ENCODE data around the gene AHNAK2.
A peak's percentile ranks its signal among the peaks of the same experiment; 100 is the strongest.

AHNAK2 gene

DNA sequence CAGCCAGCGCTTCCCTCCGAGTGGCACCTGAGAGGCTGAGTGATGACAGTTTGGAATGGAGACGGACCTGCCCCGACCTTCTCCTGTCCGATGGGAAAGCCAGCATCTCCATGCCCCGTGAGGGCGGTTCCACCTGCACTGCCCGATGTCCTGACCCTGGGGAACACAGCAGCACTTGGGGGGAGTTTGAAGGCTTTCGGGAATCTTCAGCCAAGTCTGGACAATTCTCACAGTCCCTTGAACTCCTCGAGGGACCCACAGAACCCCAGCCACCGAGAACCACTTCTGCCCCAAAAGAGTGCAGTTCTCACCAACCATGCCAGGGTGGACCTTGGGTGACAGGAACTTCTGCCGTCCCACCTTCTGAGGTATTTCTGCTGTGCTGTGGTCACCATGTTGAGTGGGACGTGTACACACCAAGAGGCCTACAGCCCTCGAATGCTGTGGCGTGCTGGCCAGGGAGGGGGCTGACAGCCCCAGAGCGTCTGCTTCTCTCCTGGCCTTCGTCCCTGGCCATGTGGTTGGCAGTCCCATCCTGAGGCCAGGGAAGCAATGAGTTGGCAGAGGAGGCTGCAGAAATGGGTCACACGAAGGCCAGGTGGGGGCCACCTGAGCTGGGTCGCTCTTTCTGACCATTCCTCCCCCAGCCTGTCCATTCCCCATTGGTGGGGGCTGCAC lies 8.5 kb upstream of the AHNAK2 start:
- DNase-seq (ENCODE audit: low spot score) = no peak

DNA sequence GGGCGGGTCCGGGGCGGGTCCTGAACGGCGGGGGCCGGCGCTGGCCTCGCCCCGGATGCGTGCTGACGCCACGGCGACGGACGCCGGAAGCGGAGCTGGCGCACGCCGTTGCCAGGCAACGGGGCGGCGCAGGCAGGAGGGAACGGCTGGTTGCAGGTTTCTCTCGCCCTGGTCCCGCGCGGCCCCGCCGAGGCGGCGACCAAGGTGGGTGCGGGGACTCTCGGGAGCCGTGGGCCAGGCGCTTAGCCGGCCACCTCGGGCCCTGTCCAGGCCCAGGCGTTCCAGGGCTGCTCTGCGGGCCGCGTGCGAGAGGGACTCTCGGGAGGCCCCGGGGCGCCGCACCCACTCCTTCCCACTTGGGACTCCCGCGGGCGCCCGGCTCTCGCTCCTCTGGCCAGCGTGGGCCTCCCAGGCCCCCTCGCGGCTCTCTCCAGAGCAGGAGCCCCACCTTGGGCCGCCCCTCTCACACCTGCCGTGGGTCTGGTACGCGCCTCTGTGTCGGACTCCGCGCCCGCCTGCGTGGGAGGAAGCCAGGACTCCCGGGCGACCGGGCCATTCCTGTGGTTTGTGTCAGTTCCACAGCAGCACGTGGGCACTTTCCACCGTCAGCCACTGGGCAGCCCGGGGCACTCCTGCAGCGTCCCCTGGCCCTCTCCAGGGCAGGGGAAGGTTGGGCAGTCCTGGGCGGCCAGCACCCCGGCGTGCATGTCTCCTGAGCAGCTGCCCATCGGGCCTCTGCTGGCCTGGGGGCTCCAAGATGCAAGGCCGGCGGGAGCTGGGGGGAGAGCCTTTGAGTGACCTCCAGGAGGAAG lies 7.7 kb upstream of the AHNAK2 start, which contains the start of gene CLBA1:
TSS of gene CLBA1 (plus strand) at position 114 of the 812 bp plus-strand sequence. CDS start at position 758, 644 bp downstream.
- DNase-seq (ENCODE audit: low spot score) = peak; percentile 87

DNA sequence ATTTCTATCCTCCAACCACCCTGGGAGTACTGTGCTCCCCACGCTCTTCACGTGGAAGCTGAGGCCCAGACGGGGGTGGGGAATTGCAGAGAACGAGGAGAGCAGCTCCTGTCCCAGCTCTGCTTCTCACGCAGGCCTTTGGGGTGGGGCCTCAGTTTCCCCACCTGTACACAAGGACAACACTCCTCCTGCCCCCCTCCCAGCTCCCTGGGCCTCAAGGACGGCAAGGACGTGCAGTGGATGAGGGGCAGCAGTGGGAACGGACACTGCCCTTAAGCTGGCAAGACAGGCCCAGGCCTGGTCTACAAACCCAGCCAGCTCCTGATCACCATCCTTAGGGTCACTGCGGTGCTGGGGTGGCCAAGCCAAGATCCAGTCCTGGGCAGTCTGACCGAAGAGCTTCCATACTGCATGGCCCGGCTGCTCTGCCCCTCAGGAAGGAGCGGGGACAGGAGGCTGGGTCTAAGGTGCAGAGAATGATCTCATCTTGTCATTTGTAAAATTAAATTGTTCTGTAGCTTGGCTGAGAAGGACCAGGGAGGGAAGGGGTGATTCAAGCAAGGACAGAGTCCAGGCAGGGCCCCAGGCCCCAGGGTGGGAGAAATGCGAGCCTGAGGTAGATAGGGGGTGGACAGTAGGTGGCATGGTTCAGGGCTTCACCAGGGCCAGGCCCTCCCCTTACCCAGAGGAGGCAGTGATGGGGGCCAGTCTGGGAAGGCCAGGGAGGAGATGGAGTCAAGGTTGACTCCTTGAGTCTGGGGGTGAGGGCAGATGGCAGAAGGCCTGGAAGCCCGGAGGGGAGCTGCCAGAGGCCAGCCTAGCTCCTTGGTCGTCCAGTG lies 6.1 kb upstream of the AHNAK2 start:
- DNase-seq (ENCODE audit: low spot score) = no peak

DNA sequence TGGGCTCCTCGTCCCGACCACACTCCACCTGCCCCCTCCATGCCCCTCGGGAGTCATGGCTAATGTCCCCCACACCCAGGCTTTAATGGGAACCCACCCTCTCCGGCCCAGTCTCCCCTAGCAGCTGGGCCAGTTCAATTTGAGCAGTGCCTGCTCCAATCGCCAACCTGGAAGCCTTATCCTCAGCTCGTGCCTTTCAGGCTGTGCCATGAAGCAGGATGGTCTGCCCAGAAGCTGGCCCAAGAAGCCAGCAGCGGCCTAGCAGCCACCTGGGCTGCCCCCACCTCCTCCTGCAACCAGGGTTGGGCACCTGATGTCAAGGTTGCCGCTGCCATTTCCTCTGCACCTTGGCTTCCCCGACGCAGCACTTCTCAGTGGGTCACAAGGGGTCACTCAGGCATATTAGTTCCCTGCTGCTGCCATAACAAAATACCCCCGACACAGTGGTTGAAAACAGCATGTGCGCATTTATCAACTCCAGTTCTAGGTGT lies 5.1 kb upstream of the AHNAK2 start:
- DNase-seq (ENCODE audit: low spot score) = no peak

DNA sequence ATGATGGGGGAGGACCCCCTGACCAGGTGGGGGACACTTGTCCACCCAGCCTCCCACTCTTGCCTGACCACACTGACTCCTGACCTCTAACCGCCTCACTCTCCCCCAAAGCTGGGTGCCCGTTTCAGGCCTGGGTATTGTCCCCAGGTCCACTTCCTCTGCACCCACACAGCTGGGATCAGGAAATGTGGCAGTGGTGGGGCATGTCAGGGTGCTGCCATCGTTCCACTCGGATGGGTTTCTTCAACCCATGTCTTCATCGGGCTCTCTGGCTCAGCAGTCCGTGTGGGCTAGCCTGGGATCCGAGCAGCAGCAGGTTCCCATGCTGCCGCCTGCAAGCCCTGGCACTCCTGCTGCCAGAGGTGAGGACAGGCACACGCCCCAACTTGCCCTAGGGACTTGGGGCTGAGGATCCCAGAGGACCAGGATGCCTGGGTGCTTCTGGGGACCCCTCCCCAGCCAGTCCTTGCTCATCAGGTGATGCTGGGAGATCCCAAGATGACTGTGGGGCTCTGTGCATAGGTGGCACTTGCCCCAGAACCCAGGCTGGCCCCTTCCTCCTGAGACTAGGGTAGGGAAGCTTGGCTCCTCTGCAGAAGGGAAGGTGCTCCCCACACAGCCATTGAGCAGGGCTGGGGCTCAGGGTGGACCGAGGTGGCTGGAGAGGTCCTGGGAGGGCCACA lies 4.5 kb upstream of the AHNAK2 start:
- DNase-seq (ENCODE audit: low spot score) = no peak

DNA sequence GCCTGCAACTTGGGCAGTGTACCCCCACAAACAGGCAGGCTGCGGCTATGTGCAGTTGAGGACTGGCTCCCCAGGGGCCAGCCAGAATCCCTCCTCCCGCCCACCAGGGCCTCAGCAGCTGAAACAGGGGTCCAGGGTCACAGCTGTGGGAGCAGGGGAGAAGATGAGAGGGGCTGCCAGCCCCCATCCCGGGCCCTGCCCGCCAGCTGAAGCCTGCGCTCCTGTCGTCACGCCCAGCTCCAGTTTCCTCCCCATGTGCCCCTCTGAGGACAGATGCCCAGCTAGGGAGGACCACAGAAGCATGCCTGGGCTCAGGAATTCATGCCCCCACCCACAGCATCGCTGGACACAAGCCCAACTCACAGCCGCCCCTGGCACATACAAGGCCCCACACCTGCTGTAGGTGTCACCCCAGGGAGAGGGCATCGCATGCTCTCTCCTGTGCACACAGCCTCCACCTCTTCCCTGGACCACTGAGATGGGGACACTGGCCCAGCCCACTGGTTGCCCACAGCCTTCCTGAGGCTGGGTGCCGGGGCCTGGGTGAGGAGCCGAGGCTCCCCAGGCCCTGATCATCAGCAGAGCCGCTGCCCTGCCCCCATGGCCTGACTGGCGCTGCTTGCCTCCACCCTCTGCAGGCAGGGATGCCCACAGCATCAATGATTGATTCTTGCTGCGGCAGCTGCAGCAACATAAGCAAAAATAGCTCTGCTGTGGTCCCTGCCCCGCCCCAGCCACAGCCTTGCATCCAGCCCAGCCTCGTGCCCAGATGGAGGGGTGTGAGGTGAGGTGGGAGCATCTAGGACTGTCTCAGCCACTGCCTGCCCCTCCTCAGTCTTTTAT lies 3.7 kb upstream of the AHNAK2 start:
- DNase-seq (ENCODE audit: low spot score) = no peak

DNA sequence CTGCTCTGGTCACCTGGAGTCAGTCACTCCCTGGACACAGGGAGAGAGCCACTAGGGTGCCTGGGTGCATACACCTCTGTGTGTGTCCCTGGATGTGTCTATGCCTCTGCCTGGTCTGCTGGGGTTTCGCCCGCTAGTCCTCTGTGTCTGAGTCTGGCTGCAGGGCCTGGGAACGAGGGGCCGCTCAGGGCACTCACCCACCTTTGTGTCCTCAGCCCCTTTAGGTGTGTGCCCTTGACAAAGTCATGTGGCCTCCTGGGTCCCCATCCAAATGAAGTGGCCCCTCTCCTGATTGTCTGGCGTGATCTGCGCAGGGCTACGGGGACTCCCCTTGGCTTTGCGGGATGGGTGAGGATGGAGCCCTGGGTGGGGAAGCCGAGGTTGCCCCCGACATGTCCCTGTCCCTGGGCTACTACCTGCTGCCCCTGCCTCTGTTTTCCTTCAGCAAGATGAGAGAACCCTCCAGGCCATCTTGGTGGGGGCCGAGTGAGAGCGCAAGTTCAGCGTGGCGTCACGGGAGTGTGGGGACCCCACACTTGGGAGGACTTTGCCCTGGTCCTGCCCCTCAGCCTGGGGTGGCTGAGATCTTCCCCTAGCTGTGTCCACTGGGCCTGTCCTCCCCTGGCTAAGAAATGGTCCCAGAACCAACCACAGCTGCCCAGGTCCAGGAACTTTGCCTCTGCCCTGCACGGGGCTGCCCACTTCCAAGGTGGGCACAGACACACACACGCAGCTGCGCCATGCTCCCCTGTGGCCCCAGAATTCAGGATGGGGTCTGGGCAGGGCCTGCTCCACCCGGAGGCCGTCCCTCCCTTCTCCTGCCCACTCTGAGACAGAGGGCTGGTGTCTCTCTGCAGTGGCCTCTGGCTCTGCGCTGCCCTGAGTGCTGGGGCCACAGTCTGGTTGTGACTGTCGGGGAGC lies 2.7 kb upstream of the AHNAK2 start:
- DNase-seq (ENCODE audit: low spot score) = no peak

DNA sequence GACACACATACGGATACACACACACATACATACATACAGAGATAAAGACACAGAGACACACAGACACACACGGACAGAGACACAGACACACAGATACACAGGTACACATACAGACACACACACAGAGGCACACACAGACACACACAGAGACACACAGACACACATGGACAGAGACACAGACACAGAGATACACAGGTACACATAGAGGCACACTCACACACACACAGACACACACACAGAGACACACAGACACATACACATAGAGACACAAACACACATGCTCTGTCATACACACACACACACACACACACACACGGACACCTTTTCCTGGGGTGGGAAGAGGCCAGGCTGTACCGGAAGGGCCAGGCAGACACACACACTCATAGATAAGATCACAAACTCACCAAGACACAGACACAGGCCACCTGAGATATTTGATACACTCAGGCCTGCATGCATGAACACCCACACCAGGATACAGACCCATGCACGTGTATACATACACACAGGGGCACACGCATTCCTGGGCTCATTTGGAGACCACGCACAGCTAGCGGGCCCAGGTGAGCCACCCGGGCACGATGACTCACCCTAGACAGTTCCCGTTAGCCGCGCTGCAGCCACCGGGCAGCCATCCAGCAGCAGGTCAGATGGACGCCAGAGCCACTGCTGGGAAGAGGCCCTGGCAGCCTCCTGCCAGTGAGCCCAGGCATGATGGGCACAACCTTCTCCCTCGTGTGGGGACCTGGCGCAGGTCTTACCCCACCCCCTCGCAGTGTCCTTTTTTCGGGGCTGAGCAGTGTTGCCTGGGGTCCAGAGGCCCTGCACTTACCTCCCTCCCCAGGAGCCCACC lies 1.8 kb upstream of the AHNAK2 start:
- DNase-seq (ENCODE audit: low spot score) = no peak

DNA sequence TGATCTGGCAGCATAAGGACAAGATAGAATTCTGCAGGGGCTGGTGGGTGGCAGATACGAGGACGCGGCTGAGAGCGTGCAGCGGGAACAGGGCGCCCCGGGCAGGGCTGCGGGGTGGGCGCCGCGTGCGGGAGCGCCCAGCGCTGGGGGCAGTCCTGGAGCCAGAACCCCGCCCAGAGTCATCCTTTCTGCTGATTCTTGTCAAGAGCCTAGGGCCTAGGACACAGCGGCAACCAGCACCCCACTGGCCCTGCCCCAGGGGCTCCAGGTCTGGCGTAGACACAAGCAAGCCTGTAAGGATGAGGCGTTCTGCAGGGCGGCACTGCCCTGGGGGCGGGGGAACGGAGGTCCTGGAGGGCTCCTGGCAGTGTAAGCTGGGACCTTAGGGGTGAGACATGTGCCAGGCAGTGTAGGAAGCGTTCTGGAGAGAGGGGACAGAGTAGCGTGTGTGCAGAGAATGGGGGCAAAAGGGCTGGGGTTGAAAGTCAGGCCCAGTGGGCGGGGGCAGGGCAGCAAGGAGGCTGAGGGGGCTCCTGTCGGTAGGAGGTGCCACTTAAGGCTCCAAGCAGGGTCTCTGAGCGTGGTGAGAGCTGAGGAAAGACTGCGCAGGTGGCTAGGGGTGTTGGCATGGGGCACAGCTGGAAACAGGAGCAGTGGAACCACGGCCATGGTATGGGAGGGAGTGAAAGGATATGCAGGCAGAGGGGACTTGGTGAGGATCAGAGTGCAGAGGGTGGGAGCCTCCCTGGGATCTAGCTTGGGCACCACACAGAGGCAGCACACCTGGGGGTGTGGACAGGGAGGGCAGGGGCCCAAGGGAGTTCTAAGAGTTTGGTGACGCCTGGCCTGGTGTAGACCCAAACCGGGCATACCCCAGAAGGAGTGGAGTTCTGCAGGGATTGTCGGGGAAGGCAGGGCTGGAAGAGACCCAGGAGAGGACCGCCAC lies 845 bp upstream of the AHNAK2 start:
- DNase-seq (ENCODE audit: low spot score) = no peak

DNA sequence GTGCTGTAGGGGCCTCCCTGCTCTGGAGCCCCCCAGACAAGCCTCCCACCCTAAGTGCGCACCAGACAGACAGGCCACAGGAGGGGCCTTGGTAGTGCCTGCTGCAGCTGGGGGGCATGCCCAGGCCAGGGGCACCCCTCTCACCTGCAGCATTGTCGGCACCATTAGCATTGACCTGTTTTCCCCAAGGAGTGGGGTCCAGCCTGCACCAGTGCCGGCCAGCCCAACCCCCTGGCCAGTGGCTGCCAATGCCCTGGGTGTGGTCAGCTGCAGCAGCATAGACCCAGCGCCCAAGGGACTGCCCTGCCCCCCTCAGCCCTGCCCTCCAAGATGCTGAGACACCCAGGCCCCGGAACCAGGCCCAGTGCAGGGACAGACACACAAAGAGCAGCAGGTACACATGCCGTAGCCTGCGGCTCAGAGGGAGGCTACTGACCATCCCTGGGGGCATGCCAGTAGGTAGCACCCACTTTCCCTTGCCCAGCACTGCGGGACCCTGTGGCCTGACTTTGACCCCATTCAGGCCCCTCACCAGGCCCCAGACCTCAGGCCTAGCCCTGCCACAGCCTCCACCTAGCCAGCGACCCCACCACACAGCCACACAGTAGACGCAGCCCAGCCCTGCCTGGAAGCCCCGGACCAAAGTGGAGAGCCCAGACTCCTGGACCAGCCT lies 1.0 kb downstream of the AHNAK2 start:
- DNase-seq (ENCODE audit: low spot score) = no peak

DNA sequence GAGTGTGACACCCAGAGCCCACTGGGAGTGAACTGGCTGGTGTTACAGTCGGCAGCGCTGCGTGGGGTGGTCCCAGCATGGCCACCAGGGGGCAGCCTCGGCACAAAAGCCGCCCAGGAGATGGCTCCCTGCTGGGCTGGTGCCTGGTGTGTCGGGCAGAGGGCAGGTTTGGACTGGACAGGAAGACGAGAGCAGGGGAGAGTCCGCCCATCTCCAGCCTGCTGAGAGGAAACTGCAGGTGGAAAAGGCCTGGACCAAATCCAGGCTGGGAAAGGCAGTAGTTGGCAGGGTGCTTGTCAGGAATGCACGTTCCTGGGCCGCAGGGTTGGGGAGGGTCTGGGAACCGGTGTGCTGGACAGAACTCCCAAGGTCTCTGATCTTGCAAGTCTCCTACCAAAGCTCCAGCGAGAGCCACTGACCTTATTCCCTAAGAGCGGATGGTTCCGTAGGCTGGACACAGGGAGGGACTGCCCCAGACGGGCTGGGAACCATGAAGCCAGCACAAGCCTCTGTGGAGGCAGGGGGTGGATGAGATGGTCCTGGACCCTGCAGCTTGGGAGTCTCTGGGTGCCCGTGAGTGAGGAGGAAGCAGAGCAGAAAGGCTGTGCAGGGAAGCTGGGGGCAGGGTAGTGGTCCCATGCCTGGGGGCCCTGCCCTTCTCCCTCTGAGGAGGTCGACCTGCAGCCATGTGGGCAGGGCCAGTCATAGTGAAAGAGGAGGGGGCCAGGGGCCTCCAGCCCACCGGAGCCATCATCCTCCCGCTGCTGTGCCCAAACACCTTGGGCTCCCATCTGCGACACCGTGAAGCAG lies 1.8 kb downstream of the AHNAK2 start:
- peak; percentile 87 for DNase-seq (ENCODE audit: low spot score)

DNA sequence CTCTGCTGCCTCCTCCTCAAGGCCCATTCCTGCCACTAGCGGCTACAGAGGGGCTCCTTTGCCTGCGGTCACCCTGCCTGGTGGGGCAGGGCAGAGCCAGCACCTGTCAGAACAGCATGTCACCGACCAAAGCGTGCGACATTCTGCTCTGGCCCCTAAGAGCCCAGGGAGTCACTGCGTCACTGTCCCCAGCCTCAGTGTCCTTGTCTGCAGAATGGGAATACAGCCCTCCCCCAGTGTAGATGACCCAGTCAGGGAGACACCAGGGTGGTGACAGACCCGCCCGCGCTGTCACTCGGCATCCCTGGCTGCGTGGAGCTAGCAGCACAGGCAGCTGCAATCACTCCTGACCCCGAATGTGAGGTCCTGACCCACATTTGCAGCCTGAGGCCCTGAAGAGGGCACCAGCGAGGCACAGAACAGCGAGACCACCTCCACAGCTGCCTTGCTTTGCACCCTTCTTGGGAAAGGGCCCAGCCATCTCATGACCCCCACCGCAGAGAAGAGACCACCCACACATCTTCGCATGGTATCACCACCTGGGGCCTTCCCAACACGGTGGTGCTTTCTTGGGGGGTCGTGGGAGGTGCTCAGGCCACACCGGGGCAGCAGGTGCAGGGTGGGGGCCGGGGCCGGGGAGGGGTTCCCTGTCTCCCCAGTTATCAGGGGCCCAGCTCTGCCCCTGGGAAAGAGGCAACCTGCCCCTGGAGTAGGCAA lies 2.5 kb downstream of the AHNAK2 start:
- DNase-seq (ENCODE audit: low spot score) = peak; percentile 17

DNA sequence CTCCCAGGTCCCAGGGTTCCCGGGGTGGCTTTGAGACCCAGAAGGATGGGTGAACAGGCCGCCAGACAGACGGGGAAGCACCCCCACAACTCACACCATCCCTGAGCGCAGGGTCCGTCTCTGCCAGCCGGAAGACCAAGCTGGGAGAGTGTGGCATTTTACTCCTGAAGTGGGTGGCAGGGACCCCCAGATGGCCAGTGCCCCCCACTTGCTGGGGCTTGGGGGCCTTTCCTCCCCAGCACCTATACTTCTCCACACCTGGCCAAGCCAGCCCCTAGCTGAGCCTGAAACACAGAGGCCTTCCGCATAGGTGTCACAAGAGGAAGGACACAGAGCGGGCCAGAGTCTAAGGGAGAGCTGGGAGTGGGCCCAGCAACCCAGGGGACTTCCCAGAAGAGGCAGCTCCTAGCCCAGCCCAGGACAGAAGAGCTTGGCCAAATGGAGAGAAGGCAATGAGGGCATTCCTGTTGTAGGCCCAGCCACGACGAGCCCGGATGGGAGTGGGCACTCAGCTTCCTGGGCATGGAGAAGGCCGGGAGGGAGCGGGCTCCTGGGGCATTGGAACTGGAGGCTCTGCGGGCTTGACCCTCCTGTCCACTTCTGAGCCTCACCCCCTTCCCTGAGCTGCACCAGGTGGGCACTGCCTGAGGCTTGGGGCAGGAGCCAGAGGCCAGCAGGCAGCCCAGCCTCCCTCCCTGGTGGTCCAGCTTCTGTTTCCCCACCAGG lies 3.3 kb downstream of the AHNAK2 start:
- no peak for DNase-seq (ENCODE audit: low spot score)

DNA sequence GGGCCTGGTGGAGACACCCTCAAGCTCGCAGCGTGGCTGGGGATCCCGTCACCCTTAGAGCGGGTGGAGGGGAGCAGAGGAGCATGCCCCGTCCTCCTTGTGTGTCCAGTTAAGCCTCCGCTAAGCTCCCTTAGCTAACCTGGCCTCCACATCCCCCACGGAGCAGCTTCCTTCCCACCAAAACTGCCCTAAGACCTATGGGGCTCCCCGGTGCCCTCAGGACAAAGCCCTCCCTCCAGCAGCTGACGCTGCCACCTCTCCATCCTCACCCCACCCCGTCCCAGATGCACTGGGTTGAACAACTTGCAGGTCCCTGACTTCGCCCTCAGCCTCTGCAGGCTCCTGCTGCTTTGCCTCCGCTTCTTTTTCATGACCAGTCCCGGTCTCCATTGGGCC lies 4.0 kb downstream of the AHNAK2 start:
- no peak for DNase-seq (ENCODE audit: low spot score)
